ENCODE measurements around the gene HIPK1.

The HIPK1 gene

GRCh38 chr1:113963281-113963906 lies 34.3 kb downstream of the HIPK1 start:
- H3K4me3 ChIP-seq (ENCODE audit: low read length in 2 of 2) = no peak overlapping the region
- no peaks in the 10 kb centered on the region for H3K9me3 ChIP-seq (ENCODE audit: control insufficient read depth in 2 of 2, low read length in 2 of 2)
- H3K36me3 ChIP-seq (ENCODE audit: control insufficient read depth in 2 of 2, insufficient read depth in 2 of 2, low read length in 2 of 2) = peaks cover 24 to 28% of the 10 kb centered on the region in 2 donors
- H3K27ac ChIP-seq (ENCODE audit: low read length) = no peak overlapping the region
- no peaks in the 10 kb centered on the region for H3K4me1 ChIP-seq (ENCODE audit: control insufficient read depth, insufficient read depth, low read length)
- no peak overlapping the region for H3K9ac ChIP-seq (ENCODE audit: low read length in 2 of 2)
- no peaks in the 10 kb centered on the region for H3K27me3 ChIP-seq (ENCODE audit: control insufficient read depth in 1 of 2, insufficient read depth in 2 of 2, low read length in 2 of 2)

- Histone ChIP-seq H3K27me3 (ENCODE audit: control insufficient read depth in 1 of 2, insufficient read depth in 2 of 2, low read length in 2 of 2) (no peaks in the 10 kb centered on the region), H3K36me3 (ENCODE audit: control insufficient read depth in 2 of 2, insufficient read depth in 2 of 2, low read length in 2 of 2) (peaks cover 45 to 47% of the 10 kb centered on the region in 2 donors), H3K9me3 (ENCODE audit: control insufficient read depth in 2 of 2, low read length in 2 of 2) (no peaks in the 10 kb centered on the region), H3K4me3 (ENCODE audit: low read length in 2 of 2) (no peak overlapping the region), H3K4me1 (ENCODE audit: control insufficient read depth, insufficient read depth, low read length) (no peaks in the 10 kb centered on the region), H3K27ac (ENCODE audit: low read length) (no peak overlapping the region), H3K9ac (ENCODE audit: low read length in 2 of 2) (no peak overlapping the region)
Measured at GRCh38 chr1:113965703-113966412, 36.7 kb downstream of the HIPK1 start.

- Histone ChIP-seq H3K9ac (ENCODE audit: low read length in 2 of 2) (no peak overlapping the region), H3K27me3 (ENCODE audit: control insufficient read depth in 1 of 2, insufficient read depth in 2 of 2, low read length in 2 of 2) (no peaks in the 10 kb centered on the region), H3K27ac (ENCODE audit: low read length) (no peak overlapping the region), H3K4me1 (ENCODE audit: control insufficient read depth, insufficient read depth, low read length) (peaks cover 6% of the 10 kb centered on the region), H3K4me3 (ENCODE audit: low read length in 2 of 2) (no peak overlapping the region), H3K9me3 (ENCODE audit: control insufficient read depth in 2 of 2, low read length in 2 of 2) (no peaks in the 10 kb centered on the region), H3K36me3 (ENCODE audit: control insufficient read depth in 2 of 2, insufficient read depth in 2 of 2, low read length in 2 of 2) (peaks cover 50 to 56% of the 10 kb centered on the region in 2 donors)
Measured at GRCh38 chr1:113972954-113973353, 43.8 kb downstream of the HIPK1 start.

DNA sequence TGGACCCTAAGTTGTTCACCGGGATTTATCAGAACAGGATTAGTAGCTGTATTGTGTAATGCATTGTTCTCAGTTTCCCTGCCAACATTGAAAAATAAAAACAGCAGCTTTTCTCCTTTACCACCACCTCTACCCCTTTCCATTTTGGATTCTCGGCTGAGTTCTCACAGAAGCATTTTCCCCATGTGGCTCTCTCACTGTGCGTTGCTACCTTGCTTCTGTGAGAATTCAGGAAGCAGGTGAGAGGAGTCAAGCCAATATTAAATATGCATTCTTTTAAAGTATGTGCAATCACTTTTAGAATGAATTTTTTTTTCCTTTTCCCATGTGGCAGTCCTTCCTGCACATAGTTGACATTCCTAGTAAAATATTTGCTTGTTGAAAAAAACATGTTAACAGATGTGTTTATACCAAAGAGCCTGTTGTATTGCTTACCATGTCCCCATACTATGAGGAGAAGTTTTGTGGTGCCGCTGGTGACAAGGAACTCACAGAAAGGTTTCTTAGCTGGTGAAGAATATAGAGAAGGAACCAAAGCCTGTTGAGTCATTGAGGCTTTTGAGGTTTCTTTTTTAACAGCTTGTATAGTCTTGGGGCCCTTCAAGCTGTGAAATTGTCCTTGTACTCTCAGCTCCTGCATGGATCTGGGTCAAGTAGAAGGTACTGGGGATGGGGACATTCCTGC lies 46.2 kb downstream of the HIPK1 start:
- Histone ChIP-seq H3K4me3 (ENCODE audit: low read length in 2 of 2) (no peak overlapping the region), H3K4me1 (ENCODE audit: control insufficient read depth, insufficient read depth, low read length) (peaks cover 25% of the 10 kb centered on the region), H3K9ac (ENCODE audit: low read length in 2 of 2) (no peak overlapping the region), H3K9me3 (ENCODE audit: control insufficient read depth in 2 of 2, low read length in 2 of 2) (no peaks in the 10 kb centered on the region), H3K27me3 (ENCODE audit: control insufficient read depth in 1 of 2, insufficient read depth in 2 of 2, low read length in 2 of 2) (no peaks in the 10 kb centered on the region), H3K36me3 (ENCODE audit: control insufficient read depth in 2 of 2, insufficient read depth in 2 of 2, low read length in 2 of 2) (peaks cover 28 to 35% of the 10 kb centered on the region in 2 donors), H3K27ac (ENCODE audit: low read length) (no peak overlapping the region)

DNA sequence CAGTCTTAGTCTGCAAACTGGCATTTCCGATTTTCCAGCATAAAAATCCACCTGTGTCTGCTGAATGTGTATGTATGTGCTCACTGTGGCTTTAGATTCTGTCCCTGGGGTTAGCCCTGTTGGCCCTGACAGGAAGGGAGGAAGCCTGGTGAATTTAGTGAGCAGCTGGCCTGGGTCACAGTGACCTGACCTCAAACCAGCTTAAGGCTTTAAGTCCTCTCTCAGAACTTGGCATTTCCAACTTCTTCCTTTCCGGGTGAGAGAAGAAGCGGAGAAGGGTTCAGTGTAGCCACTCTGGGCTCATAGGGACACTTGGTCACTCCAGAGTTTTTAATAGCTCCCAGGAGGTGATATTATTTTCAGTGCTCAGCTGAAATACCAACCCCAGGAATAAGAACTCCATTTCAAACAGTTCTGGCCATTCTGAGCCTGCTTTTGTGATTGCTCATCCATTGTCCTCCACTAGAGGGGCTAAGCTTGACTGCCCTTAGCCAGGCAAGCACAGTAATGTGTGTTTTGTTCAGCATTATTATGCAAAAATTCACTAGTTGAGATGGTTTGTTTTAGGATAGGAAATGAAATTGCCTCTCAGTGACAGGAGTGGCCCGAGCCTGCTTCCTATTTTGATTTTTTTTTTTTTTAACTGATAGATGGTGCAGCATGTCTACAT lies 47.6 kb downstream of the HIPK1 start:
- peaks cover 39% of the 10 kb centered on the region for H3K4me1 ChIP-seq (ENCODE audit: control insufficient read depth, insufficient read depth, low read length)
- no peak overlapping the region for H3K27ac ChIP-seq (ENCODE audit: low read length)
- no peaks in the 10 kb centered on the region for H3K27me3 ChIP-seq (ENCODE audit: control insufficient read depth in 1 of 2, insufficient read depth in 2 of 2, low read length in 2 of 2)
- no peaks in the 10 kb centered on the region for H3K9me3 ChIP-seq (ENCODE audit: control insufficient read depth in 2 of 2, low read length in 2 of 2)
- peaks cover 17 to 27% of the 10 kb centered on the region in 2 donors for H3K36me3 ChIP-seq (ENCODE audit: control insufficient read depth in 2 of 2, insufficient read depth in 2 of 2, low read length in 2 of 2)
- H3K9ac ChIP-seq (ENCODE audit: low read length in 2 of 2) = peak overlapping the region; percentile 27 to 30
- no peak overlapping the region for H3K4me3 ChIP-seq (ENCODE audit: low read length in 2 of 2)

DNA sequence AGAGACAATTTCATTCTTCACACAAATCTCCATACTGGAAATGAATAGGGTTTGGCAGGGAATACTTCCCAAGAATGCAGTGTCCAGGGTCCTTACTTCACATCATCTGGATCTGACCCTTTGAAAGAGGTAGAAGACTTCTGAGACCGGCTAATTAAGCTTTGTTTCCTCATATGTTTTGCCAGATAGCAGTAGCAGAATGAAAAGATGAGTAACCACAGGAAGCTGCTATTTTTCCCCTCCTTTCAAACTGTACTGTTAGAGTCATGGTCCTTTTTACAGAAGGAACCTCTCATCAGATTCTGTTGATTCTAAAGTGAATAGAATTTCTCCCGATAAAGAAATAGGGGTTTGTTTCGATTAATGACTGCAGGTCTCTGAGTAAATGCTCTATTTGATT lies 48.8 kb downstream of the HIPK1 start:
- peaks cover 8 to 16% of the 10 kb centered on the region in 2 donors for H3K36me3 ChIP-seq (ENCODE audit: control insufficient read depth in 2 of 2, insufficient read depth in 2 of 2, low read length in 2 of 2)
- H3K27me3 ChIP-seq (ENCODE audit: control insufficient read depth in 1 of 2, insufficient read depth in 2 of 2, low read length in 2 of 2) = no peaks in the 10 kb centered on the region
- peak overlapping the region; percentile 95 for H3K27ac ChIP-seq (ENCODE audit: low read length)
- H3K4me3 ChIP-seq (ENCODE audit: low read length in 2 of 2) = no peak overlapping the region
- H3K9ac ChIP-seq (ENCODE audit: low read length in 2 of 2) = peak overlapping the region; percentile 29 to 56
- H3K9me3 ChIP-seq (ENCODE audit: control insufficient read depth in 2 of 2, low read length in 2 of 2) = no peaks in the 10 kb centered on the region
- peaks cover 51% of the 10 kb centered on the region for H3K4me1 ChIP-seq (ENCODE audit: control insufficient read depth, insufficient read depth, low read length)

DNA sequence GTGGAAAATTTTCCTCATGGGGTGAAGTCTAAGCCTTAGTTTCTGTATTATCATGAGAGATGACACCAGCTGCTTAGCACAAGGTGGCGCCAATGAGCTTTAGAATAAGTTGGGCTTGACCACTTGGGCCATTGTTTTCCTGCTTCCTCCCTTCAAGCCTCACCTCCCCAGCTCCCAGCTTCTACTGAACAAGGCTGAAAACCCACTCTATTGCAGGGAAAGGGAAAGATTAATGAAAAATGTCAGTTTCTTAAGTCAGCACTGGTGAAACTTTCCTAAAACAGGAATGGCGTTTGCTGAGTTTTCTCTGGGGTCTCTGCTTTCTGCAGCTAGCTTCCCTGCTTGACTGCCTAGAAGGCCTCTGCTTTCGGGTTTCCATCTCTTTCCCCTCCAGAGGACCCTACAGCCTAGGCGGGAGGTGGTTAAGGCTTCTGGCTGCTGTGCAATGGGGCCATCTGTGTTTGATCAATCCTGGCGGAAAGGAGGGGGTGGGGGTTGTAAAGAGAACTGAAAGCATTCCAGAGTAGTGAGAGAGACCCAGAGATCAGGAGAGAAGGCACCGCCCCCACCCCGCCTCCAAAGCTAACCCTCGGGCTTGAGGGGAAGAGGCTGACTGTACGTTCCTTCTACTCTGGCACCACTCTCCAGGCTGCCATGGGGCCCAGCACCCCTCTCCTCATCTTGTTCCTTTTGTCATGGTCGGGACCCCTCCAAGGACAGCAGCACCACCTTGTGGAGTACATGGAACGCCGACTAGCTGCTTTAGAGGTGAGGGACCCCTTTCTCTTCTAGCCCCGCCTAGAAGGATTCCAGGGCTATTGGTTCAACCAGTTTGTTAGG lies 50.0 kb downstream of the HIPK1 start, which contains the start of gene OLFML3:
TSS of gene OLFML3 (plus strand) at position 612 of the 840 bp plus-strand sequence. CDS start at position 655, 43 bp downstream.
- H3K9me3 ChIP-seq (ENCODE audit: control insufficient read depth in 2 of 2, low read length in 2 of 2) = no peaks in the 10 kb centered on the region
- peaks cover 63% of the 10 kb centered on the region for H3K4me1 ChIP-seq (ENCODE audit: control insufficient read depth, insufficient read depth, low read length)
- H3K9ac ChIP-seq (ENCODE audit: low read length in 2 of 2) = peak within 1 kb of the TSS; percentile 62 to 93
- peak within 1 kb of the TSS; percentile 53 to 81 for H3K4me3 ChIP-seq (ENCODE audit: low read length in 2 of 2)
- H3K27me3 ChIP-seq (ENCODE audit: control insufficient read depth in 1 of 2, insufficient read depth in 2 of 2, low read length in 2 of 2) = no peaks in the 10 kb centered on the region
- peak within 1 kb of the TSS; percentile 95 for H3K27ac ChIP-seq (ENCODE audit: low read length)
- peaks cover 0 to 8% of the 10 kb centered on the region in 2 donors for H3K36me3 ChIP-seq (ENCODE audit: control insufficient read depth in 2 of 2, insufficient read depth in 2 of 2, low read length in 2 of 2)

GRCh38 chr1:113980110-113980509 lies 51.0 kb downstream of the HIPK1 start:
- Histone ChIP-seq H3K36me3 (ENCODE audit: control insufficient read depth in 2 of 2, insufficient read depth in 2 of 2, low read length in 2 of 2) (peaks cover 0 to 4% of the 10 kb centered on the region in 2 donors), H3K9me3 (ENCODE audit: control insufficient read depth in 2 of 2, low read length in 2 of 2) (no peaks in the 10 kb centered on the region), H3K4me1 (ENCODE audit: control insufficient read depth, insufficient read depth, low read length) (peaks cover 72% of the 10 kb centered on the region), H3K4me3 (ENCODE audit: low read length in 2 of 2) (peak overlapping the region; percentile 53 to 81), H3K27me3 (ENCODE audit: control insufficient read depth in 1 of 2, insufficient read depth in 2 of 2, low read length in 2 of 2) (no peaks in the 10 kb centered on the region), H3K9ac (ENCODE audit: low read length in 2 of 2) (peak overlapping the region; percentile 62 to 93), H3K27ac (ENCODE audit: low read length) (peak overlapping the region; percentile 95)

DNA sequence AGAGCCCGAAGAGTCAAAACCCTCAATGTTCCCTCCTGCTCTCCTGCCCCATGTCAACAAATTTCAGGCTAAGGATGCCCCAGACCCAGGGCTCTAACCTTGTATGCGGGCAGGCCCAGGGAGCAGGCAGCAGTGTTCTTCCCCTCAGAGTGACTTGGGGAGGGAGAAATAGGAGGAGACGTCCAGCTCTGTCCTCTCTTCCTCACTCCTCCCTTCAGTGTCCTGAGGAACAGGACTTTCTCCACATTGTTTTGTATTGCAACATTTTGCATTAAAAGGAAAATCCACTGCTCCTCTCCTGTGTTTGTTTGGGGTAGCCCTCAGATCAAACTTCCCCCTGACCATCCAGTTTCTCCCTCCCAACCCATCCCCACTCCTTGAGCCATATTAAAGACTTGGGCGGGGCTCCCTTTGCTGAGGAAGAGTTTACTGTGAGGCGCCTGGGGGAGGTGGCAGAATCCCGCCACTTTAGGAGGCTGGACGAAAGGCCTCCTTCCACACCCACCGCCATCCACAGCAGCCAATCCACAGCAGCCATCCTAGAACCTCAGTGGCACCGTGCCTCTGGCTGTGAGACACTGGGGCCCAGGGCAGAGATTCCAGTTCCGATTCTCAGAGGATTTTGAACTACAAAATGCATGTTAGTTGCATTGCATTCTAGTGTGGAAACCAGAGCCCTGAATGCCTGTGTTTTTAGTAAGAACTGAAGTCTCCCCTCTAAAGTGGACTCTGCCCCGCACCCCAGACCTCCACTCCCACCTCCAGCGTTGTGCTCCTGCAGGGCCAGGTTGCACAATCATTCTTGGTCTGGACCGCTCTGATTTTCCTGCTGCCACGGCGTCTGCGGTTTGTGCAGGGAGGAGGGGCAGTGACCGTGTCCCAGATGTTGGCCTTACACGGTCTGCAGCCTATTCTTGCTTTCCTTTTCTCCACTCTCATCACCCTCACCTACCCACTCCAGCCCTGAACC lies 53.1 kb downstream of the HIPK1 start:
- Histone ChIP-seq H3K4me3 (ENCODE audit: low read length in 2 of 2) (peak overlapping the region; percentile 73 to 81), H3K9me3 (ENCODE audit: control insufficient read depth in 2 of 2, low read length in 2 of 2) (no peaks in the 10 kb centered on the region), H3K27ac (ENCODE audit: low read length) (peak overlapping the region; percentile 95), H3K9ac (ENCODE audit: low read length in 2 of 2) (peak overlapping the region; percentile 65 to 82), H3K36me3 (ENCODE audit: control insufficient read depth in 2 of 2, insufficient read depth in 2 of 2, low read length in 2 of 2) (peaks cover 0 to 2% of the 10 kb centered on the region in 2 donors), H3K4me1 (ENCODE audit: control insufficient read depth, insufficient read depth, low read length) (peaks cover 67% of the 10 kb centered on the region), H3K27me3 (ENCODE audit: control insufficient read depth in 1 of 2, insufficient read depth in 2 of 2, low read length in 2 of 2) (no peaks in the 10 kb centered on the region)

Data from stomach smooth muscle (tissue), 2 donors.